ENCODE data around the gene LEMD3. TPM values are rescaled to one million over a fixed set of nuclear protein-coding genes. Genes with fewer than 3 reads are reported as not detected.

Gene LEMD3
- total RNA-seq, 1 donor from 2014 or later = 25.5 TPM

- Histone ChIP-seq H3K36me3 (ENCODE audit: control insufficient read depth, insufficient read depth, low read length) (no peaks in the 10 kb centered on the region), H3K27me3 (ENCODE audit: control insufficient read depth, insufficient read depth, low read length) (no peaks in the 10 kb centered on the region), H3K4me3 (ENCODE audit: low read depth, low read length) (no peak overlapping the region)
- TF ChIP-seq, protein P1, sequence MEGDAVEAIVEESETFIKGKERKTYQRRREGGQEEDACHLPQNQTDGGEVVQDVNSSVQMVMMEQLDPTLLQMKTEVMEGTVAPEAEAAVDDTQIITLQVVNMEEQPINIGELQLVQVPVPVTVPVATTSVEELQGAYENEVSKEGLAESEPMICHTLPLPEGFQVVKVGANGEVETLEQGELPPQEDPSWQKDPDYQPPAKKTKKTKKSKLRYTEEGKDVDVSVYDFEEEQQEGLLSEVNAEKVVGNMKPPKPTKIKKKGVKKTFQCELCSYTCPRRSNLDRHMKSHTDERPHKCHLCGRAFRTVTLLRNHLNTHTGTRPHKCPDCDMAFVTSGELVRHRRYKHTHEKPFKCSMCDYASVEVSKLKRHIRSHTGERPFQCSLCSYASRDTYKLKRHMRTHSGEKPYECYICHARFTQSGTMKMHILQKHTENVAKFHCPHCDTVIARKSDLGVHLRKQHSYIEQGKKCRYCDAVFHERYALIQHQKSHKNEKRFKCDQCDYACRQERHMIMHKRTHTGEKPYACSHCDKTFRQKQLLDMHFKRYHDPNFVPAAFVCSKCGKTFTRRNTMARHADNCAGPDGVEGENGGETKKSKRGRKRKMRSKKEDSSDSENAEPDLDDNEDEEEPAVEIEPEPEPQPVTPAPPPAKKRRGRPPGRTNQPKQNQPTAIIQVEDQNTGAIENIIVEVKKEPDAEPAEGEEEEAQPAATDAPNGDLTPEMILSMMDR (IDR thresholded peaks at IDR 0.05; ENCODE audit: insufficient read depth, low read length, poor library complexity, severe bottlenecking) = no peak
- no peak for DNase-seq (ENCODE audit: low read depth)
These were observed 25.6 kb downstream of the LEMD3 start for GRCh38 chr12:65194949-65195348.

- DNase-seq (ENCODE audit: low read depth) = no peak
- Histone ChIP-seq H3K4me3 (ENCODE audit: low read depth, low read length) (no peak overlapping the region), H3K36me3 (ENCODE audit: control insufficient read depth, insufficient read depth, low read length) (no peaks in the 10 kb centered on the region), H3K27me3 (ENCODE audit: control insufficient read depth, insufficient read depth, low read length) (no peaks in the 10 kb centered on the region)
- TF ChIP-seq, protein P1 (IDR thresholded peaks at IDR 0.05; ENCODE audit: insufficient read depth, low read length, poor library complexity, severe bottlenecking) = no peak
These were observed 26.1 kb downstream of the LEMD3 start for GRCh38 chr12:65195387-65196055.

DNA sequence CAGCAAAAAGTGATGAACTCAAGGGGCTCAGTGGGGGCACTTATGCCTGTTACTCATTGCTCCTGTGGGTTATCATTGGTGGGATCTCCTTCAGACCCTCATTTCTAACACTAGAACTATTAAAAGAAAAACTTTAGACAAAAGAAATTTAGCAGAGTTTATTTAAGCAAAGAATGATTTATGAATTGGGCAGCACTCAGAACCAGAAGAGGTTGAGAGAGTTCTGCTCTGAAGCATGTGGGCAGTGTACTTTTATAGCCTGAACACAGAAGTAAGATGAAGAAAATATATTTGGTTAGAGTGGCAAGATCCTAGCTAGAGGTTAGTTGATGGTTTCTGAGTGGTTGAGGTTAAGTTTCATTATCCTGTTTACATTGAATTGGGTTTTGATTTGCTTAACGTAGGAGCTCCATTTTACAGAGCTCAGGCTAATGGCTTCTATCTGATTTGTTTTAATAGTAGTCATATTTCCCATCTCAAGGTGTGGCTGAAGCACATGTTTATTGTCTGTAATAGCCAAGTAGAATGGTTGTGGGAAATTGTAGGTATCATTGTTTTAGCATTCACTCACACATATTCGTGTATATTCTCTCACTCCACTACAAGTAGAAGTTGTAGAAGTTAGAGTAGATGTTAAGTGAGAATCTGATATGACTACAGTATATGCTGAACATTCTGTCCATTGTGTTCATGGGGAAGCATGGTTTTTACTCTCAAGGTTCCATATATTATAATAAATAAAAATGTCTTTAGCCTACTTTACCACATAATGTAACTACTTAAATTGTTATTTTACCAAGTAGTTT, 27.6 kb downstream of the LEMD3 start:
- no peak for DNase-seq (ENCODE audit: low read depth)
- TF ChIP-seq, protein P1 (IDR thresholded peaks at IDR 0.05; ENCODE audit: insufficient read depth, low read length, poor library complexity, severe bottlenecking) = no peak
- Histone ChIP-seq H3K4me3 (ENCODE audit: low read depth, low read length) (no peak overlapping the region), H3K36me3 (ENCODE audit: control insufficient read depth, insufficient read depth, low read length) (no peaks in the 10 kb centered on the region), H3K27me3 (ENCODE audit: control insufficient read depth, insufficient read depth, low read length) (no peaks in the 10 kb centered on the region)

DNA sequence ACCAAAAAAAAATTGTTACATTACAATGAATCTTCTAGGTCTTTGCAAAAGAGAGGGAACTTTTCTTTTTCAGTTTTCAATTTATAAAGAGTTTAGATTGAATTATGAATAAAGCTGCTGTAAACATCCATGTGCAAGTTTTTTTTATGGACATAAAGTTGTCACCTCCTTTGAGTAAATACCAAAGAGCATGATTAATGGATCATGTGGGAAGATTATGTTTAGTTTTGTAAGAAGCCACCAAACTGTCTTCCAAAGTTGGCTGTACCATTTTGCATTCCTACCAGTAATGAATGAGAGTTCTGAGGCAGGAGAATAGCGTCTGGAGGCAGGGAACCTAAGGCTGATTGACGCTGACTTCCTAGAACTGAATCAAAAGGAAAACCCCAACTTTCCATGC, 30.2 kb downstream of the LEMD3 start:
- no peak overlapping the region for H3K4me3 ChIP-seq (ENCODE audit: low read depth, low read length)
- TF ChIP-seq, protein P1 (IDR thresholded peaks at IDR 0.05; ENCODE audit: insufficient read depth, low read length, poor library complexity, severe bottlenecking) = no peak
- DNase-seq (ENCODE audit: low read depth) = no peak
- H3K27me3 ChIP-seq (ENCODE audit: control insufficient read depth, insufficient read depth, low read length) = no peaks in the 10 kb centered on the region
- no peaks in the 10 kb centered on the region for H3K36me3 ChIP-seq (ENCODE audit: control insufficient read depth, insufficient read depth, low read length)

DNA sequence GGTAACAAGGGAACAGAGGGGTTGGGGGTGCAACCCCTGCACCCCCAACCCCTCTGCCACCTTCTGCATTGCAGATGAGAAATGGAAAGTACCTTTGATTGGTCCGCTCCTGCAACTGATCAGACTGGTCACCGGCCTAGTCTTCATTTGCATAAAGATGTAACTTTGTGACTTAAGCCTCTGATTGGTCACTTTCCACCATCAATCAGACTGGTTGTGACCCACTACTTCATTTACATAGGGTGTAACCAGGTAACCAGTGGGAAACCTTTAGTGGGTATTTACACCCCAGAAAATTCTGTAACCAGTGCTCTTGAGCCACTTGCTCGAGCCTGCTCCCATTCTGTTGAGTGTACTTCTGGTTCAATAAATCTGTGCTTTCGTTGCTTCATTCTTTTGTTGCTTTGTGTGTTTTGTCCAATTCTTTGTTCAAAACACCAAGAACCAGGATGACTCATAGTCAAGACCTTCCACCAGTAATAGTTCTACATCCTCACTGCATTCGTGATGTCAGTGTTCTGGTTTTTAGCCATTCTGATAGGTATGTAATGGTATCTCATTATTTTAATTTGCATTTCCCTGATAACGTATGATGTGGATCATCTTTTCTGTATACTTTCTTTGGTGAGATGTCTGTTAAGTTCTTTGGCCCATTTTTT, 30.8 kb downstream of the LEMD3 start:
- no peak overlapping the region for H3K4me3 ChIP-seq (ENCODE audit: low read depth, low read length)
- TF ChIP-seq, protein P1 (IDR thresholded peaks at IDR 0.05; ENCODE audit: insufficient read depth, low read length, poor library complexity, severe bottlenecking) = no peak
- no peaks in the 10 kb centered on the region for H3K27me3 ChIP-seq (ENCODE audit: control insufficient read depth, insufficient read depth, low read length)
- H3K36me3 ChIP-seq (ENCODE audit: control insufficient read depth, insufficient read depth, low read length) = no peaks in the 10 kb centered on the region
- DNase-seq (ENCODE audit: low read depth) = no peak
